H1 (cell line): Measurements from ENCODE around the gene RAB30. TPM values are rescaled to one million over a fixed set of nuclear protein-coding genes. Genes with fewer than 3 reads are reported as not detected.

Source experiments
- CTCF ChIA-PET: fragments of 300-600 bp; sonication (Branson Sonifier 250); formaldehyde crosslinking; loops from one replicate; lab custom pipeline; 2021; ENCODE audit not compliant: partially characterized antibody; lab: Charles Lee
- POLR2A ChIA-PET: fragments of 300-600 bp; sonication (Branson Sonifier 250); formaldehyde crosslinking; loops from one replicate; lab custom pipeline; 2021; ENCODE audit warnings: inconsistent platforms; ENCODE audit not compliant: partially characterized antibody; lab: Charles Lee
- DNase-seq, 2 experiments: peaks; one replicate each; pipeline versions ENCODE4 v3.0.0 to v3.0.0-alpha.2; 2010 to 2022; ENCODE audit warnings: low spot score in 2 of 2, low read depth in 1 of 2, mixed read lengths in 1 of 2
- FAIRE-seq: peaks from 2 replicates; lab custom pipeline; 2011; peaks lifted over from hg19 to GRCh38; lab: Jason Lieb, UNC
- H2AFZ ChIP-seq: 2 replicates; pipeline ENCODE4 v1.8.1; 2012; ENCODE audit warnings: low read length, inconsistent platforms
- H2AK5ac ChIP-seq: 2 replicates; pipeline ENCODE4 v1.6.1; 2013; ENCODE audit warnings: low read depth, low read length
- H2BK120ac ChIP-seq: replicated peaks from 2 replicates; pipeline ENCODE3; 2013; ENCODE audit warnings: low read depth, low read length, inconsistent platforms
- H2BK12ac ChIP-seq: 2 replicates; pipeline ENCODE4 v1.6.1; 2013; ENCODE audit warnings: low read depth, low read length
- H2BK15ac ChIP-seq: 2 replicates; pipeline ENCODE4 v1.6.1; 2013; ENCODE audit warnings: low read length
- H2BK20ac ChIP-seq: 2 replicates; pipeline ENCODE4 v1.6.1; 2013; ENCODE audit warnings: low read length
- H2BK5ac ChIP-seq: 2 replicates; pipeline ENCODE4 v1.6.1; 2013; ENCODE audit warnings: low read depth, low read length
- H3K14ac ChIP-seq: 2 replicates; pipeline ENCODE4 v1.6.1; 2013; ENCODE audit warnings: inconsistent platforms; ENCODE audit not compliant: insufficient read length
- H3K18ac ChIP-seq: 2 replicates; pipeline ENCODE4 v1.6.1; 2013; ENCODE audit warnings: low read length; ENCODE audit errors: extremely low read depth
- H3K23ac ChIP-seq: 2 replicates; pipeline ENCODE4 v1.6.1; 2013; ENCODE audit warnings: inconsistent platforms; ENCODE audit not compliant: insufficient read length
- H3K23me2 ChIP-seq: 2 replicates; pipeline ENCODE4 v1.6.1; 2013; ENCODE audit warnings: low read depth, low read length
- H3K27ac ChIP-seq: 2 replicates; pipeline ENCODE4 v1.6.1; 2011; ENCODE audit warnings: low read depth, low read length, inconsistent platforms
- H3K27me3 ChIP-seq, 4 experiments: replicated peaks in 1 of 4; 1 replicate in 1 of 4; 2 replicates in 3 of 4; pipeline versions ENCODE4 v1.6.1 to v1.8.1; 2011 to 2013; ENCODE audit warnings: low read length in 3 of 4, mild to moderate bottlenecking in 3 of 4, inconsistent platforms in 2 of 4, mixed read lengths in 2 of 4, moderate library complexity in 1 of 4; ENCODE audit not compliant: control insufficient read depth in 3 of 4, insufficient read depth in 3 of 4; ENCODE audit errors: extremely low read depth in 1 of 4
- H3K36me3 ChIP-seq, 4 experiments: 2 replicates each; pipeline versions ENCODE4 v1.6.1 to v1.8.1; 2011 to 2013; ENCODE audit warnings: mild to moderate bottlenecking in 4 of 4, low read length in 3 of 4, moderate library complexity in 2 of 4, control low read depth in 1 of 4, inconsistent platforms in 1 of 4; ENCODE audit not compliant: insufficient read depth in 4 of 4, control insufficient read depth in 2 of 4
- H3K4ac ChIP-seq: replicated peaks from 2 replicates; pipeline ENCODE3; 2013; ENCODE audit warnings: low read length, low read depth, mixed read lengths, inconsistent platforms; ENCODE audit not compliant: insufficient read length
- H3K4me1 ChIP-seq, 4 experiments: replicated peaks in 1 of 4; 1 replicate in 1 of 4; 2 replicates in 3 of 4; pipeline versions ENCODE4 v1.6.1 to v1.8.1; 2011 to 2013; ENCODE audit warnings: low read length in 3 of 4, inconsistent platforms in 2 of 4, mixed read lengths in 1 of 4; ENCODE audit not compliant: insufficient read depth in 4 of 4, control insufficient read depth in 3 of 4
- H3K4me2 ChIP-seq, 2 experiments: 2 replicates each; pipeline versions ENCODE4 v1.6.1 to v1.8.1; 2011 to 2013; ENCODE audit warnings: low read depth in 2 of 2, low read length in 2 of 2, control low read depth in 1 of 2, inconsistent platforms in 1 of 2, mild to moderate bottlenecking in 1 of 2; ENCODE audit not compliant: insufficient read depth in 1 of 2
- H3K4me3 ChIP-seq, 4 experiments: fragments of 200-600, 300-600 bp in 1 of 4; sonication (generic), shearing (Covaris generic), sonication (Bioruptor Twin) in 1 of 4; 2 replicates each; pipeline versions ENCODE4 v1.5.1 to v1.8.1; 2011 to 2016; ENCODE audit warnings: low read length in 4 of 4, low read depth in 3 of 4, control low read depth in 2 of 4, inconsistent platforms in 2 of 4, mild to moderate bottlenecking in 2 of 4, mixed read lengths in 1 of 4, moderate library complexity in 1 of 4; ENCODE audit not compliant: insufficient read depth in 2 of 4; ENCODE audit errors: extremely low read depth in 1 of 4
- H3K56ac ChIP-seq: replicated peaks from 2 replicates; pipeline ENCODE3; 2013; ENCODE audit warnings: low read depth, mild to moderate bottlenecking, mixed read lengths, low read length, inconsistent platforms; ENCODE audit not compliant: insufficient read length
- H3K79me1 ChIP-seq: 2 replicates; pipeline ENCODE4 v1.6.1; 2013; ENCODE audit warnings: low read depth, low read length, control low read depth
- H3K79me2 ChIP-seq, 2 experiments: 2 replicates each; pipeline versions ENCODE4 v1.6.1 to v1.8.1; 2012 to 2013; ENCODE audit warnings: low read length in 2 of 2, mild to moderate bottlenecking in 2 of 2, inconsistent platforms in 1 of 2; ENCODE audit not compliant: insufficient read depth in 2 of 2, control insufficient read depth in 1 of 2
- H3K9ac ChIP-seq, 4 experiments: replicated peaks in 1 of 4; 1 replicate in 1 of 4; 2 replicates in 3 of 4; pipeline versions ENCODE4 v1.6.1 to v1.8.1; 2011 to 2013; ENCODE audit warnings: low read depth in 3 of 4, low read length in 3 of 4, control low read depth in 2 of 4, mild to moderate bottlenecking in 2 of 4, moderate library complexity in 2 of 4, inconsistent platforms in 1 of 4; ENCODE audit errors: extremely low read depth in 1 of 4
- H3K9me3 ChIP-seq, 2 experiments: 2 replicates each; pipeline versions ENCODE4 v1.6.1 to v1.8.1; 2012 to 2013; ENCODE audit warnings: mild to moderate bottlenecking in 2 of 2, moderate library complexity in 2 of 2, control low read depth in 1 of 2, inconsistent platforms in 1 of 2, low read depth in 1 of 2, low read length in 1 of 2, mixed read lengths in 1 of 2; ENCODE audit not compliant: insufficient read depth in 2 of 2
- H4K20me1 ChIP-seq, 2 experiments: replicated peaks in 1 of 2; 2 replicates each; pipeline versions ENCODE3 to v1.8.1; 2011 to 2013; ENCODE audit warnings: inconsistent platforms in 2 of 2, low read length in 2 of 2, mild to moderate bottlenecking in 1 of 2; ENCODE audit not compliant: insufficient read depth in 2 of 2, control insufficient read depth in 1 of 2
- H4K5ac ChIP-seq: 2 replicates; pipeline ENCODE4 v1.6.1; 2013; ENCODE audit warnings: low read length, low read depth, mixed read lengths, inconsistent platforms; ENCODE audit not compliant: insufficient read length
- H4K8ac ChIP-seq: 2 replicates; pipeline ENCODE4 v1.8.0; 2013; ENCODE audit warnings: mild to moderate bottlenecking, moderate library complexity, low read length, inconsistent platforms; ENCODE audit not compliant: insufficient read depth; ENCODE audit errors: extremely low read depth
- H4K91ac ChIP-seq: replicated peaks from 2 replicates; pipeline ENCODE3; 2013; ENCODE audit warnings: low read length, mixed read lengths, inconsistent platforms; ENCODE audit not compliant: insufficient read length
- ASH2L ChIP-seq: fragments of 200-600, 300-600 bp; sonication (generic); IDR thresholded peaks from one replicate; pipeline ENCODE4 v1.7.1; 2017; ENCODE audit warnings: low read length
- CBX5 ChIP-seq: fragments of 300-800, 300-1000 bp; sonication (generic); IDR thresholded peaks from 2 replicates; pipeline ENCODE4 v1.7.1; 2016; ENCODE audit warnings: antibody characterized with exemption, low read length, low read depth
- CHD1 ChIP-seq: IDR thresholded peaks from 2 replicates; pipeline ENCODE4 v1.6.1; 2012; ENCODE audit warnings: low read depth, low read length, improper control_type of control experiment
- CHD2 ChIP-seq: IDR thresholded peaks from 2 replicates; pipeline ENCODE4 v1.6.1; 2012; ENCODE audit warnings: low read length, improper control_type of control experiment
- CREB1 ChIP-seq: IDR thresholded peaks from 2 replicates; pipeline ENCODE4 v1.6.1; 2012; ENCODE audit warnings: inconsistent platforms
- KDM1A ChIP-seq: fragments of 200-600, 300-600 bp; sonication (generic); IDR thresholded peaks from 2 replicates; pipeline ENCODE4 v1.7.1; 2016; ENCODE audit warnings: mild to moderate bottlenecking, low read length, borderline replicate concordance
- KDM5A ChIP-seq: fragments of 200-600 bp; IDR thresholded peaks from 2 replicates; pipeline ENCODE4 v1.7.1; 2012; ENCODE audit warnings: mild to moderate bottlenecking, low read length, inconsistent platforms, mixed read lengths
- MAFK ChIP-seq: IDR thresholded peaks from 2 replicates; pipeline ENCODE4 v1.6.1; 2012; ENCODE audit warnings: low read depth, mild to moderate bottlenecking, improper control_type of control experiment, low read length
- NRF1 ChIP-seq: IDR thresholded peaks from 2 replicates; pipeline ENCODE4 v1.6.1; 2011; ENCODE audit warnings: mild to moderate bottlenecking, low read depth, low read length, improper control_type of control experiment
- POU5F1 ChIP-seq: IDR thresholded peaks from 2 replicates; pipeline ENCODE4 v1.6.1; 2011; ENCODE audit warnings: low read depth, mild to moderate bottlenecking, low read length, moderate library complexity
- SIN3A ChIP-seq, 2 experiments: IDR thresholded peaks in 1 of 2; conservative IDR thresholded peaks in 1 of 2; 2 replicates each; pipeline ENCODE4 v1.6.1; 2011 to 2012; ENCODE audit warnings: low read length in 2 of 2, improper control_type of control experiment in 1 of 2, low read depth in 1 of 2, mild to moderate bottlenecking in 1 of 2
- SIX5 ChIP-seq: IDR thresholded peaks from 2 replicates; pipeline ENCODE4 v1.6.1; 2011; ENCODE audit warnings: mild to moderate bottlenecking, low read depth, low read length
- TBP ChIP-seq: IDR thresholded peaks from 2 replicates; pipeline ENCODE4 v1.6.1; 2011; ENCODE audit warnings: low read depth, low read length, improper control_type of control experiment
- TEAD4 ChIP-seq: IDR thresholded peaks from 2 replicates; pipeline ENCODE4 v1.6.1; 2012; ENCODE audit warnings: low read depth, low read length, inconsistent platforms, mixed read lengths
- YY1 ChIP-seq: IDR thresholded peaks from 2 replicates; pipeline ENCODE4 v1.6.1; 2011; ENCODE audit warnings: low read depth, mild to moderate bottlenecking, low read length
- WGBS, 2 experiments: shearing (Covaris generic) in 1 of 2; methylation state at CpG; one replicate each; pipeline versions ENCODE4 v1.1.6 to v1.1.7; 2013 to 2015; ENCODE audit warnings: low lambda C conversion rate in 2 of 2, mixed read lengths in 2 of 2, inconsistent platforms in 1 of 2, low coverage in 1 of 2, missing lambda C conversion rate in 1 of 2; ENCODE audit not compliant: insufficient replicate concordance in 2 of 2, insufficient coverage in 1 of 2, insufficient read length in 1 of 2; ENCODE audit errors: extremely low coverage in 1 of 2, missing lambda C conversion rate in 1 of 2; 5-methylcytosine and 5-hydroxymethylcytosine counted together
- polyA plus RNA-seq, 7 experiments: library from polyadenylated mRNA; depleted of rRNA in 3 of 7; stranded (reverse) in 5 of 7; unstranded in 2 of 7; fragments of >200 nt in 5 of 7; fragments of 200-250 nt in 2 of 7; gene quantifications; 1 replicate in 5 of 7; 2 replicates in 1 of 7; 4 replicates in 1 of 7; pipeline versions ENCODE4 v1.2.1 to v1.2.3, GENCODE V29; 2011 to 2013; ENCODE audit warnings: missing spikeins in 2 of 7, mixed read lengths in 2 of 7
- total RNA-seq: library from RNA; stranded (reverse); fragmentation: NEBNext Ultra II Directional; extraction: Animal tissue kit (Norgen Biotek cat#: 25700); gene quantifications from 2 replicates; pipeline ENCODE4 v1.2.1, GENCODE V29; 2021
- TF ChIP-seq, protein P1 (sequence below): IDR thresholded peaks from 2 replicates; pipeline ENCODE4 v1.6.1; 2012; ENCODE audit warnings: inconsistent platforms

The RAB30 gene
- total and polyA plus RNA-seq, 2 of the 8 experiments (the other 6 are each of a cell fraction or from before 2014, with no cell fraction given), result 1.6 to 11.7 TPM

GRCh38 chr11:82939456-82939855, 132.2 kb downstream of the RAB30 start:
- no peak overlapping the region for H3K14ac ChIP-seq
- H3K4ac ChIP-seq, result no peak overlapping the region
- peaks cover 0 to 5% (median 3%) of the 10 kb centered on the region in 4 experiments; a peak in 4 of 8 replicates for H3K36me3 ChIP-seq
- no peaks in the 10 kb centered on the region for H3K4me1 ChIP-seq
- no peak overlapping the region for H2BK5ac ChIP-seq
- no peak overlapping the region for H3K27ac ChIP-seq
- H2BK120ac ChIP-seq, result no peak overlapping the region
- H2BK12ac ChIP-seq, result no peak overlapping the region
- WGBS, 2 experiments, result 89% methylated on average over 2 of the region's 2 CpGs; no CpG with 5 or more reads in 1 of the 2 experiments
- ChIA-PET POLR2A (no interaction called here), CTCF (interaction anchor here (1.2 kb wide), 2 partner anchors 12 to 14 kb away, joined by 4 to 5 read pairs; no protein-coding TSS in a partner anchor)
- H2BK15ac ChIP-seq, result no peak overlapping the region
- no peaks in the 10 kb centered on the region for H3K9me3 ChIP-seq
- H2AK5ac ChIP-seq, result no peak overlapping the region
- H3K4me3 ChIP-seq, result no peak overlapping the region
- H2AFZ ChIP-seq, result no peak overlapping the region
- H3K79me2 ChIP-seq, result no peaks in the 10 kb centered on the region
- no peak overlapping the region for H3K18ac ChIP-seq
- no peak overlapping the region for H4K5ac ChIP-seq
- H3K4me2 ChIP-seq, result no peak overlapping the region
- DNase-seq (no peak), FAIRE-seq (no peak)
- H3K23me2 ChIP-seq, result no peaks in the 10 kb centered on the region; the same call in 1 of the 2 replicates
- H4K20me1 ChIP-seq, result no peaks in the 10 kb centered on the region
- no peak overlapping the region for H3K9ac ChIP-seq
- no peak overlapping the region for H4K8ac ChIP-seq
- H3K79me1 ChIP-seq, result no peaks in the 10 kb centered on the region
- no peak overlapping the region for H2BK20ac ChIP-seq
- no peak overlapping the region for H3K23ac ChIP-seq
- H3K56ac ChIP-seq, result no peak overlapping the region
- H3K27me3 ChIP-seq, result no peaks in the 10 kb centered on the region
- no peak overlapping the region for H4K91ac ChIP-seq
- TF ChIP-seq TEAD4, result no peak
- no peak for TF ChIP-seq MAFK
- no peak for TF ChIP-seq POU5F1
- TF ChIP-seq CREB1, result no peak
- TF ChIP-seq CHD2, result no peak
- TF ChIP-seq SIN3A (conservative IDR thresholded peaks at IDR 0.05 in 1 of 2, IDR thresholded peaks at IDR 0.05 in 1 of 2; ENCODE audit: low read depth in 1 of 2, low read length in 2 of 2), result no peak
- no peak for TF ChIP-seq ASH2L
- TF ChIP-seq TBP, result no peak
- no peak for TF ChIP-seq KDM1A
- TF ChIP-seq KDM5A, result no peak
- no peak for TF ChIP-seq NRF1
- no peak for TF ChIP-seq CHD1
- TF ChIP-seq, protein P1, sequence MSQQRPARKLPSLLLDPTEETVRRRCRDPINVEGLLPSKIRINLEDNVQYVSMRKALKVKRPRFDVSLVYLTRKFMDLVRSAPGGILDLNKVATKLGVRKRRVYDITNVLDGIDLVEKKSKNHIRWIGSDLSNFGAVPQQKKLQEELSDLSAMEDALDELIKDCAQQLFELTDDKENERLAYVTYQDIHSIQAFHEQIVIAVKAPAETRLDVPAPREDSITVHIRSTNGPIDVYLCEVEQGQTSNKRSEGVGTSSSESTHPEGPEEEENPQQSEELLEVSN, result no peak
- no peak for TF ChIP-seq YY1
- TF ChIP-seq SIX5, result no peak
- no peak for TF ChIP-seq CBX5
